Liver (tissue), 3 donors: ENCODE results near the gene CACNA1C.

Source experiments
- ATF3 ChIP-seq: IDR thresholded peaks from 2 replicates; pipeline ENCODE4 v1.6.1; 2016; ENCODE audit warnings: antibody characterized with exemption
- CTCF ChIP-seq: fragments of 150-350 bp; IDR thresholded peaks from 2 replicates; pipeline ENCODE4 v1.5.1; 2017; ENCODE audit warnings: improper control_type of control experiment, low read depth, low read length; ENCODE audit not compliant: missing input control
- FOXA1 ChIP-seq: IDR thresholded peaks from 2 replicates; pipeline ENCODE4 v1.6.1; 2016; ENCODE audit warnings: antibody characterized with exemption
- FOXA2 ChIP-seq: IDR thresholded peaks from 2 replicates; pipeline ENCODE4 v1.6.1; 2016; ENCODE audit warnings: antibody characterized with exemption
- GABPA ChIP-seq, 2 donors: IDR thresholded peaks in 1 of 2; conservative IDR thresholded peaks in 1 of 2; 2 replicates each; pipeline ENCODE4 v1.6.1; 2016; ENCODE audit warnings: antibody characterized with exemption in 2 of 2, mild to moderate bottlenecking in 1 of 2, moderate library complexity in 1 of 2
- JUND ChIP-seq, 2 donors: IDR thresholded peaks; 2 replicates each; pipeline ENCODE4 v1.6.1; 2016; ENCODE audit warnings: antibody characterized with exemption in 2 of 2
- NR2F2 ChIP-seq: IDR thresholded peaks from 2 replicates; pipeline ENCODE4 v1.6.1; 2016; ENCODE audit warnings: antibody characterized with exemption
- RAD21 ChIP-seq, 2 donors: IDR thresholded peaks; 2 replicates each; pipeline ENCODE4 v1.6.1; 2016; ENCODE audit warnings: antibody characterized with exemption in 2 of 2, mild to moderate bottlenecking in 2 of 2
- REST ChIP-seq: IDR thresholded peaks from 2 replicates; pipeline ENCODE4 v1.6.1; 2016; ENCODE audit warnings: antibody characterized with exemption, mild to moderate bottlenecking
- SP1 ChIP-seq: IDR thresholded peaks from 2 replicates; pipeline ENCODE4 v1.6.1; 2018; ENCODE audit warnings: antibody characterized with exemption, mild to moderate bottlenecking
- TAF1 ChIP-seq: conservative IDR thresholded peaks from 2 replicates; pipeline ENCODE4 v1.6.1; 2016; ENCODE audit warnings: antibody characterized with exemption, mild to moderate bottlenecking
- donor health status: healthy.
- donor health status: healthy.

- TF ChIP-seq CTCF: no peak
- TF ChIP-seq GABPA (IDR thresholded peaks at IDR 0.05 in 1 of 2, conservative IDR thresholded peaks at IDR 0.05 in 1 of 2): no peak
- TF ChIP-seq FOXA1: no peak
- no peak for TF ChIP-seq TAF1
- no peak for TF ChIP-seq JUND (IDR thresholded peaks at IDR 0.05)
- TF ChIP-seq RAD21 (IDR thresholded peaks at IDR 0.05): no peak
- no peak for TF ChIP-seq SP1
- TF ChIP-seq REST: no peak
- TF ChIP-seq ATF3: no peak
- TF ChIP-seq NR2F2: no peak
- no peak for TF ChIP-seq FOXA2
Measured at GRCh38 chr12:2372178-2372577, 319.4 kb downstream of the CACNA1C start.
